DND-41 (cell line): ENCODE measurements around the gene RALGPS1.

Source experiments
- EZH2 ChIP-seq: IDR thresholded peaks from 3 replicates; pipeline ENCODE4 v1.6.1; 2012; ENCODE audit warnings: borderline replicate concordance, low read depth, mild to moderate bottlenecking, moderate library complexity, low read length, inconsistent platforms; ENCODE audit not compliant: severe bottlenecking
- TF ChIP-seq, protein P1 (sequence below): IDR thresholded peaks from 2 replicates; pipeline ENCODE4 v1.5.1; 2012; ENCODE audit warnings: borderline replicate concordance, low read length, moderate library complexity, mild to moderate bottlenecking; ENCODE audit not compliant: poor library complexity, severe bottlenecking; ENCODE audit errors: extremely low read depth

DNA sequence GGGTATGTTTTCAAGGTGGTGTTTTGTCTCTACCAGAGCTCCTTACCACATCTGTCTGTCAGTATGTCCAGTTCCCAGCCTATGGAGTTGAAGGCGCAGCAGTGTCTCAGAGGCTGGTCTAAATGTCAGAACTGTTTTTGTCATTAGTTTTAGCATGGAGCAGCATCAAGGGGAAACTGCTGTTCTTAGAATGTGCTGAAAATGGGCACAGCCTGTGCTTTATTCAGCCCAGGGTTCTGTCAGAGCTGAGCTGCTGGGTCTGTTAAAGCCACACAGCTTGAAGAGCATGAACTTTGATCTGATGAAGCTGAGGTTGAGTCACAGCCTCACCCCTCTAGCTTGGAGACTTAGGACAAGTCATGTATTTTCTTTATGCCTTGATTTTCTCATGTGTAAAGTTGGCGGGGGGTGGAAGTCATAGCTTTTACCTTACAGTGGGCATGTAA lies 71.9 kb downstream of the RALGPS1 start:
- TF ChIP-seq, protein P1, sequence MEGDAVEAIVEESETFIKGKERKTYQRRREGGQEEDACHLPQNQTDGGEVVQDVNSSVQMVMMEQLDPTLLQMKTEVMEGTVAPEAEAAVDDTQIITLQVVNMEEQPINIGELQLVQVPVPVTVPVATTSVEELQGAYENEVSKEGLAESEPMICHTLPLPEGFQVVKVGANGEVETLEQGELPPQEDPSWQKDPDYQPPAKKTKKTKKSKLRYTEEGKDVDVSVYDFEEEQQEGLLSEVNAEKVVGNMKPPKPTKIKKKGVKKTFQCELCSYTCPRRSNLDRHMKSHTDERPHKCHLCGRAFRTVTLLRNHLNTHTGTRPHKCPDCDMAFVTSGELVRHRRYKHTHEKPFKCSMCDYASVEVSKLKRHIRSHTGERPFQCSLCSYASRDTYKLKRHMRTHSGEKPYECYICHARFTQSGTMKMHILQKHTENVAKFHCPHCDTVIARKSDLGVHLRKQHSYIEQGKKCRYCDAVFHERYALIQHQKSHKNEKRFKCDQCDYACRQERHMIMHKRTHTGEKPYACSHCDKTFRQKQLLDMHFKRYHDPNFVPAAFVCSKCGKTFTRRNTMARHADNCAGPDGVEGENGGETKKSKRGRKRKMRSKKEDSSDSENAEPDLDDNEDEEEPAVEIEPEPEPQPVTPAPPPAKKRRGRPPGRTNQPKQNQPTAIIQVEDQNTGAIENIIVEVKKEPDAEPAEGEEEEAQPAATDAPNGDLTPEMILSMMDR: no peak
- TF ChIP-seq EZH2: no peak
